ENCODE data around the gene CCDC92. TPM values are rescaled to one million over a fixed set of nuclear protein-coding genes. Genes with fewer than 3 reads are reported as not detected.

CCDC92 gene
- total RNA-seq, 1 experiment from 2014 or later = 32.3 TPM

GRCh38 chr12:123942911-123943648 is 29.6 kb downstream of the CCDC92 start:
- Mint-ChIP-seq H3K36me3 (ENCODE audit: insufficient read depth, unreplicated experiment) (no peaks in the 10 kb centered on the region), H3K27ac (ENCODE audit: low read depth, unreplicated experiment) (peak overlapping the region; percentile 20), H3K4me3 (ENCODE audit: unreplicated experiment) (no peak overlapping the region), H3K27me3 (ENCODE audit: insufficient read depth, unreplicated experiment) (no peaks in the 10 kb centered on the region), H3K9me3 (ENCODE audit: unreplicated experiment) (no peaks in the 10 kb centered on the region), H3K4me1 (ENCODE audit: insufficient read depth, unreplicated experiment) (peaks cover 6% of the 10 kb centered on the region)
- DNase-seq (ENCODE audit: unreplicated experiment) = no peak
- BruUV-seq (replicated peaks) = no TSS peak
- TF ChIP-seq CTCF (IDR thresholded peaks at IDR 0.05; ENCODE audit: unreplicated experiment) = no peak
- intact Hi-C loops (cut with micrococcal nuclease) = no loop called here
- ChIA-PET POLR2A (interaction anchor here (0.8 kb wide), 2 partner anchors 12 to 27 kb away, joined by 3 to 5 read pairs; no protein-coding TSS in a partner anchor), CTCF (interaction anchor here (0.6 to 1.5 kb wide), 5 partner anchors 9 to 825 kb away, joined by 3 to 5 read pairs (median 3); no protein-coding TSS in a partner anchor)

GRCh38 chr12:123942238-123942653 is 30.4 kb downstream of the CCDC92 start:
- no peak for TF ChIP-seq CTCF (IDR thresholded peaks at IDR 0.05; ENCODE audit: unreplicated experiment)
- intact Hi-C loops (cut with micrococcal nuclease) = no loop called here
- Mint-ChIP-seq H3K4me3 (ENCODE audit: unreplicated experiment) (no peak overlapping the region), H3K27me3 (ENCODE audit: insufficient read depth, unreplicated experiment) (no peaks in the 10 kb centered on the region), H3K4me1 (ENCODE audit: insufficient read depth, unreplicated experiment) (peaks cover 6% of the 10 kb centered on the region), H3K9me3 (ENCODE audit: unreplicated experiment) (no peaks in the 10 kb centered on the region), H3K36me3 (ENCODE audit: insufficient read depth, unreplicated experiment) (no peaks in the 10 kb centered on the region), H3K27ac (ENCODE audit: low read depth, unreplicated experiment) (peak overlapping the region; percentile 20)
- BruUV-seq (replicated peaks) = no TSS peak
- ChIA-PET POLR2A (interaction anchor here (0.8 kb wide), 1 partner anchor 26 kb away, joined by 3 read pairs; no protein-coding TSS in a partner anchor), CTCF (interaction anchor here (0.7 to 1.5 kb wide), 2 partner anchors 10 to 14 kb away, joined by 3 to 4 read pairs; no protein-coding TSS in a partner anchor)
- peak; percentile 70 for DNase-seq (ENCODE audit: unreplicated experiment)

GRCh38 chr12:123941624-123942237 is 30.9 kb downstream of the CCDC92 start:
- POLR2A ChIA-PET = no interaction called here
- H3K27me3 Mint-ChIP-seq (ENCODE audit: insufficient read depth, unreplicated experiment) = no peaks in the 10 kb centered on the region
- peaks cover 2% of the 10 kb centered on the region for H3K36me3 Mint-ChIP-seq (ENCODE audit: insufficient read depth, unreplicated experiment)
- no peak overlapping the region for H3K27ac Mint-ChIP-seq (ENCODE audit: low read depth, unreplicated experiment)
- peak; percentile 4 for DNase-seq (ENCODE audit: unreplicated experiment)
- H3K4me3 Mint-ChIP-seq (ENCODE audit: unreplicated experiment) = no peak overlapping the region
- peaks cover 6% of the 10 kb centered on the region for H3K4me1 Mint-ChIP-seq (ENCODE audit: insufficient read depth, unreplicated experiment)
- H3K9me3 Mint-ChIP-seq (ENCODE audit: unreplicated experiment) = no peaks in the 10 kb centered on the region
- no peak for TF ChIP-seq CTCF (IDR thresholded peaks at IDR 0.05; ENCODE audit: unreplicated experiment)
- CTCF ChIA-PET = interaction anchor here (1.5 kb wide), 1 partner anchor 10 kb away, joined by 4 read pairs; no protein-coding TSS in a partner anchor
- BruUV-seq (replicated peaks) = no TSS peak
- intact Hi-C loops (cut with micrococcal nuclease) = no loop called here

GRCh38 chr12:123941000-123941399 is 31.6 kb downstream of the CCDC92 start:
- no TSS peak for BruUV-seq (replicated peaks)
- POLR2A ChIA-PET = interaction anchor here (0.6 kb wide), 1 partner anchor 708 kb away, joined by 5 read pairs; the partner anchor contains the start of genes MPHOSPH9 and MTRFR
- no peak for TF ChIP-seq CTCF (IDR thresholded peaks at IDR 0.05; ENCODE audit: unreplicated experiment)
- H3K4me3 Mint-ChIP-seq (ENCODE audit: unreplicated experiment) = no peak overlapping the region
- no peaks in the 10 kb centered on the region for H3K27me3 Mint-ChIP-seq (ENCODE audit: insufficient read depth, unreplicated experiment)
- peaks cover 7% of the 10 kb centered on the region for H3K36me3 Mint-ChIP-seq (ENCODE audit: insufficient read depth, unreplicated experiment)
- no peaks in the 10 kb centered on the region for H3K9me3 Mint-ChIP-seq (ENCODE audit: unreplicated experiment)
- intact Hi-C loops (cut with micrococcal nuclease) = no loop called here
- H3K27ac Mint-ChIP-seq (ENCODE audit: low read depth, unreplicated experiment) = no peak overlapping the region
- CTCF ChIA-PET = interaction anchor here (0.6 kb wide), 1 partner anchor 162 kb away, joined by 3 read pairs; no protein-coding TSS in a partner anchor
- H3K4me1 Mint-ChIP-seq (ENCODE audit: insufficient read depth, unreplicated experiment) = peaks cover 6% of the 10 kb centered on the region
- no peak for DNase-seq (ENCODE audit: unreplicated experiment)

All from MCF 10A (cell line).